GM10266 (cell line): ENCODE results near the gene DIP2C.
"Not testable (repeated sequence)": the region's sequence is repeated elsewhere in the genome, so short reads cannot be mapped to it uniquely, and the experiment has no call there.

Experiments
- DNase-seq: peaks from one replicate; pipeline ENCODE4 v3.0.0; 2012; ENCODE audit errors: extremely low spot score
- CTCF ChIP-seq: IDR thresholded peaks from 2 replicates; pipeline ENCODE4 v1.5.1; 2012; ENCODE audit warnings: mild to moderate bottlenecking, low read depth; ENCODE audit not compliant: control insufficient read depth, insufficient read depth; ENCODE audit errors: missing control alignments

Gene DIP2C

DNA sequence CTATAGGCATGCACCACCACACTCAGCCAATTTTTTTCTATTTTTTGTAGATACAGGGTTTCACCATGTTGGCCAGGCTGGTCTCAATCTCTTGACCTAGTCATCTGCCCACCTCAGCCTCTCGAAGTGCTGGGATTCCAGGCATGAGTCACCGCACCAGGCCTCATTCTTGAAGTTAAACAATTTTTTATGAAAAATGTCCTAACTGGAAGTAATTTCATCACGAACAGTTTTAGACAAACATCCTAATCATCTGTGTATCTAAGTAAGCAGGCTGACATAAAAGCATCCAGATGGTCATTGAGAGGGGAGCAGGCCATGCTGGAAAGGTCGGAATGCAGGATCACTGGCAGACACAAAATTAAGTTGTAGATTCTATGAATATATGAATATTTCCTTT is 285.1 kb downstream of the DIP2C start:
- TF ChIP-seq CTCF: no peak
- DNase-seq: no peak

GRCh38 chr10:398954-399353 is 290.5 kb downstream of the DIP2C start:
- no peak for DNase-seq
- no peak for TF ChIP-seq CTCF

GRCh38 chr10:397321-398068 is 292.0 kb downstream of the DIP2C start:
- no peak for DNase-seq

DNA sequence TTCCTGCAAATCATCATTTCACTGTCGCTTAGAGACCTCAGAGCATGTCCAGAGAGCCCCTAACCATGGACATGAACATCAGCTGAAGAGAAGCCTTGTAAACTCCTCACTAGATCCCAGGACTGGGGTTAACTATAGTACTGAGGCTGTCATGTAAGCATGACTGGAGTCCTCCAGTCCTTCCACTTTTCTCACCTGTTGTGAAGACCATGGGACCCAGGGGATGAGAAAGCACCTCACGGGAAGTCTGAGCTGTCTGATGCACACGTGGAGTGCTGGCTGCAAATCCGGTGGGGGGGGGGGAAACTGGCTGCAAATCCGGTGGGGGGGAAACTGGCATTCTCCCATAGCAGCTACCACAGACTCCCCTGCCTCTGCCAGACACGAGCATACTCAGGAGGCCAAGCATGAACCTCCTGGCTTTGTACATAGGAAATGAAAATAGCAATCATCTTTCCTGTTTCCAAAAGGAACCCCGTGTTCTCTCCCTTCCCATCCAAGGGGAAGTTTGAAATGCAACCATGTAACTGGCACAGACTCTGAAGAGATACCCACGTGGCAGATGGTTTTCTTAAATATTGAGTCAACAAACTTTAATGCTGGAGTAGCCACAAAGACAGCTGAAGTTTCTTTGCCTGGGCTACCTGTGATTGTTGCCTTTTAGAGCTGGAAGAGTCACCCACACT is 292.8 kb downstream of the DIP2C start:
- DNase-seq: no peak
- TF ChIP-seq CTCF: no peak

More at GRCh38 chr10:397321-398068, 292.0 kb downstream of the DIP2C start:
- no peak for TF ChIP-seq CTCF

- TF ChIP-seq CTCF: no peak
- DNase-seq: no peak
Measured at GRCh38 chr10:396107-396506, 293.4 kb downstream of the DIP2C start.

DNA sequence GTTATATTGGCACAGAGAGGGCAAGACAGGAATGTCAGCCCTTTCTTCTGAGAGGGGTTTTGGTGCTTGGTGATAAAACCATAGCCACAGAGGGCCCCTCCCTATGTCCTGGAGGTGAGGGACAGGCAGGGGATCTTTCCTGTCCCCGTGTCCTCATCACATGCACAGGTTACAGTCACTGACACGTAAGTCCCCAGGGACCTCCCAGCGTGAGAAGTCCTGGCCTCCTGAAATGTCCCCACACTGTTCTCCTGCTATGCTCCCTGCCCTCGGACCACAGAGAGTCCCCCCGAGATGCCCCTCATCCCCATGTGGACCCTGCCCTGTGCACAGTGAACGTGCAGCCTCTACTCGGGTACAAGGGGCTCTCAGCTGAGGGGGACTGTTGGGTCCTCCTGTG is 293.8 kb downstream of the DIP2C start:
- no peak for DNase-seq
- TF ChIP-seq CTCF: no peak

GRCh38 chr10:394439-395101 is 294.9 kb downstream of the DIP2C start:
- not testable (repeated sequence) for DNase-seq
